ENCODE measurements around the gene XDH.

Gene XDH

DNA sequence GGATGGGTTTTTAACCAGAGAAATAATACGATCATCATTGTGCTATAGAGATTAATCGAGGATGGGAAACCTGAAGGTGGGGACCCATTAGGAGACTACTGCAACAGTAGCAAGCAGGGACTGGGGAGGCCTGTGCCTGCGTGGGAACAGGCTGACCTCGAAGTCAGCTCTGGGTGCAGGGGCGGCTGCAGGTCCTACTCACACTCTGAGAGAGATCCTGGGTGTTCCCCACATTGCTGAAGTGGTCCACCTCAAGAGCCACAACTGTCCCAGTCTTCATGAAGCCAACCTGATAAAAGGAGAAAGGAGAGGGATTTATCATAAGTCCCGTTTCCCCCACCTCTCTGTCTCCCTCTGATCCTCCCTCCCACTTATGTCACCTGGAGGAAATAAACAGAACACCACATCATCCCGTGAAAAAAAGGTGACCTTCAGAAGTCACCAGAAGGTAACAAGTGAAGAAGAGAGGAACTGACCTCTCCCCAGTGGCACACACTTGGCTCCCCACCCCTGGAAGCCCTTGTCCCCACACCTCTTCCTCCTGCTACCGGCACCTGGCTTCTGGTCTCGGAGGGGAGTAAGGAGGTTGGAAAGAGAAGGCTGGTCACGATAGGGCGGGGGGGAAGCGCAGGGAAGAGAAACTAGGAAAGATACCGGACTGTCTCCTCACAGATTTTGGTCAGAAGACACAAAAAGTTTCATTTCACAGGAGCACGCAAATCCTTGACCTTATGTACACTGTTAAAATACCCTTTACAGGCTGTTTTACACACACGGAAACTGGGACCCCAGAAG is 50.4 kb downstream of the XDH start:
- DNase-seq: no peak

GRCh38 chr2:31362581-31362980 is 52.0 kb downstream of the XDH start:
- no peak for DNase-seq

- no peak for DNase-seq
Measured at GRCh38 chr2:31359229-31359628, 55.3 kb downstream of the XDH start.

- DNase-seq: no peak
Measured at GRCh38 chr2:31354837-31355236, 59.7 kb downstream of the XDH start.

GRCh38 chr2:31353179-31353578 is 61.4 kb downstream of the XDH start:
- no peak for DNase-seq

DNA sequence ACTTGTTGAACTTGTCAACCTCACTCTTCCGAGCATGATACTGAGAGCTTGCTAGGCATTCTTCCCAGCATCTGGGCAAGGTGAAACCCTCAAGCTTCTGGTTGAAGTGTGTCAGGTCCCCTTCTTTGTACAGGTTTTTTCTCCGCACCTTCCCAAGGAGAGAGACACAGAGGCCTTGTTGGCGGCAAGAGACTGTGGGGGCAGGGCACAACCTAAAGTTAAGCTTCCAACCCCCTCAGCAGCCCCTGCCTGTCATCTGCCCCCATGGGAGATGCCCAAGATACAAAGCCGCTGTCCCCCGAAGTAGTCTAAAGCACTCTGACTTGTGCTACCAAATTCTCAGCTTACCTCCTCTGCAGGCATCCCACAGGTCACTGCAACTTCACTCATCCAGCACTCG is 64.9 kb downstream of the XDH start:
- DNase-seq: no peak

- DNase-seq: no peak
Measured at GRCh38 chr2:31349160-31349559, 65.4 kb downstream of the XDH start.

DNA sequence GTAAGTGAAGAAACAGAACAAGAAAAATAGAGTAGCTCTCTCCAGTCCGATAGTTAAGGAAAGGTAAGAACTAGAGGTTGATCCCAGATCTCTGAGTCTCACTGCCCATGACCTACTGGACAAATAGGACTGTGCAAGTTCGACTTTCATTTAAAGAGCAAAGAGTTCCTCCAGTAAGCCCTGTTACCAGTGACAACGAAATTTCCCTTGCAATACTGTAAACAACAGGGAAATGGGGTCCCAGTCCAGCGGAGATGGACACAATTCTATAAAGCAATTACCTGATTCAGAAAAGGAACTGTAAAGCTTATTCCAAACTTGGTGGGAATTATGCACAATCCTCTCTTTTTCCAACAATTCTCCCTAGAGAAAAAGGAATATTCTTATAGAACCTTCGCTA is 65.9 kb downstream of the XDH start:
- DNase-seq: no peak

DNA sequence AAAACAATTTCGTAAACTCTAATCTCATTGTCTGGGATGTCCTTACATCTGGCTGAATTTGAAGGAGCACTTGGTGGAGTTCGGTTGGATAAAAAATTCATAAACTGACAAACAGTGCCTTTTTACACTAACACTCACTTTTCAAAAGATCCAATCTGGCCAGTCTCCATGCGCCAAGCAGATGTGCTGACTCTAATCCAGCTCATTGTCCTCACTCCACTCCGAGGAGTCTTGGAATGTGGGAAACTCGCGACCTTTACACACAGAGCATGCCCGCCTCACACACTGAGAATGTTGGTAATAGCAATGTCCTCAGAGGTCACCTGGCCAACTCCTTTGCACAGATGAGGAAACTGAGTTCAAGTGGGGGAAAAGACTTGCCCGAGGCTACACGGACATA is 66.8 kb downstream of the XDH start:
- DNase-seq: no peak

- no peak for DNase-seq
Measured at GRCh38 chr2:31347319-31347718, 67.2 kb downstream of the XDH start.

GRCh38 chr2:31344447-31344846 is 70.1 kb downstream of the XDH start:
- DNase-seq: no peak

DNA sequence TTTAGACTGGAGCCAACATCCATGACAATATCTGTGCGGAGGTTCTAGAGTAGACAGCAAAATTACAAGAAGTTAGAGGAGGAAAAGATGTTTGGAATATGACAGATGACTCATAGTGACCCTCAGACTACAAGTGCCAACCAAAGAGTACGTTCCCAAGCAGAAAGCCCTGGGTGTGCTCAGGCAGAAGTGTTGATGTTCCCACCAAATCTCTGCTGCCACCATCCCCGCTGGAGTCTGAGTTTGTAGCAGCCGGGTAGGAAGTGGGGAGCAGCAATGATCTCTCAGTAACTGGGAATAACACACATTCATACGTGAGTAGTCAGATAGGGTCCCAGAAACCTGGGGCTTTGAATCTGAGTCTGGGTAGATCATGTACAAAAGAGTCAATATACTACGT is 73.2 kb downstream of the XDH start:
- no peak for DNase-seq

GRCh38 chr2:31339696-31340095 is 74.8 kb downstream of the XDH start:
- no peak for DNase-seq

DNA sequence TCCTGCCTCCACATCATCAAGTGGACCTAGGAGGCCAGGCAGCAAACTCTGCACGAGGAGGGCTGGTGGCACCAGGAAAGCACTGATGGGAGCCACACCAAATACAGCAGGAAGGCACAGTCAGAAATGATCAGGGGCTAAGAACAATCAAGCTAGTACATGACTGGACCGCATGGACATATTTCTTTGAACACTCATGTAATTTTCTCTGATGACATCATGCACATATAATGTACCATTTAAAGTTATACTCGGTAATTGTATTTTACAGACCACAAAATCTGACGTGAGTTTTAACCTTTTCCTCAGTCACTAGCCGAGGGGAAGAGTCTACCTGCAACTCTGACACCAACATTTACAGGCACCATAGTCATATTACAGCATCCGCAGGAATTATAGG is 76.7 kb downstream of the XDH start:
- no peak for DNase-seq

GRCh38 chr2:31337197-31337596 is 77.3 kb downstream of the XDH start:
- no peak for DNase-seq

DNA sequence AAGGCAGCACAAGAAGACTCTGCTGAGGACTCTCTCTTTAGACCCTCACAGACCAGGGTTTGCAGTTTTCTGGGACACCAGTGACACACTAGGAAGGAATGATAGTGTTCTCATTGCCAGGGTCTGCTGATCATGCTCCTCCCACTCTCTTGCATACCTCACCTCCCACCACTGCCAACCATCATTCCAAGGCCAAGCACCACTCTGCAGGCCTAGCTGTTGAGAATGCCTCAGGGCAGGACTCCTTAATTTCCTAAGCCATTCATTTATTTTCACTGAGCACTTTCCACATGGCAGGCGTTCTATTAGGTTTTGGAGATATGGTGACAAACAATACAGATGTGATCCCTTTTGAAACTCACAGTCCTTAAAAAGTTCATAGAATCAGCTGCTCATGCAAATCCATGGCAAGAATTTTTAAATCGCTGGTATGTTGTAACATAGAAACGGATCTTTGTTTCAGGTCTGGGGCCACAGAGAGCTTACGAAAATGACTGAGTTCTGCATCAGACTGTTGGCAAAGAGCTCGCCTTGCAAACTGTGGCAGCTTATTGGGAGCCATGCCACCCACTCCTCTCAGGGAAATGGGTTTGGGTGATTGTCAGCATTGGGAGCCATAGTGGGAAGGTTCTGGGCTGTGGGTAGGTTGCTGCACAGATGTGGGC is 78.5 kb downstream of the XDH start:
- no peak for DNase-seq

DNA sequence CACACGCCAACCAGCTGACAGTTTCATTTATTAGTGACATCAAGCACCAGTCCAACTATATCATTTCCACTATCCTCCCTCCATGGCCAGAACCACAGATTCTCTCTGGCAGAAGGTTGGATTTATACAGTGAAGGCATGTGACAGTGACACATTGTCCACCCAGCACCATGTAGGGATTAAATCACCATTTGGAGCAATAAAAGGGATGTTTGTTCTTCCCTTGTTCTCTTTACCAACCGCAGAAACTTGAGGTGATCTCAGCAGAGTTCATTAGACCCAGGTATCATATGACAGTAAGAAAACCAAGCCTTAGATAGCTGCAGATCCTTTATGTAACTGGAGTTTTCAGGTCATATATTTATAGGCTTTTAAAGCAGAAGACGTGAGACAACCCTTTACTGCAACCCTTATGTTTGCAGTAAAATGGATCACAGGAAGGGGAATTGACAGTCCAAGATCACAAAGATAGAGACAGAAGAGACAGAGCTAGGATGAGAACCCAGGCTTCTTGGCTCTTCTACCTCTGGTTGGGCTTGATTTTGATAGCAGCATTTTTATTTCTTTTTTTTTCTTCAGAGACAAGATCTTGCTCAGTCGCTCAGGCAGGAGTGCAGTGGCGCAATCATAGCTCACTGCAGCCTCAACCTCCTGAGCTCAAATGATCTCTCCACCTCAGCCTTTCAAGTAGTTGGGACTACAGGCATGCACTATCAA is 80.1 kb downstream of the XDH start:
- DNase-seq: no peak

- DNase-seq: no peak
Measured at GRCh38 chr2:31333527-31334183, 80.9 kb downstream of the XDH start.

DNA sequence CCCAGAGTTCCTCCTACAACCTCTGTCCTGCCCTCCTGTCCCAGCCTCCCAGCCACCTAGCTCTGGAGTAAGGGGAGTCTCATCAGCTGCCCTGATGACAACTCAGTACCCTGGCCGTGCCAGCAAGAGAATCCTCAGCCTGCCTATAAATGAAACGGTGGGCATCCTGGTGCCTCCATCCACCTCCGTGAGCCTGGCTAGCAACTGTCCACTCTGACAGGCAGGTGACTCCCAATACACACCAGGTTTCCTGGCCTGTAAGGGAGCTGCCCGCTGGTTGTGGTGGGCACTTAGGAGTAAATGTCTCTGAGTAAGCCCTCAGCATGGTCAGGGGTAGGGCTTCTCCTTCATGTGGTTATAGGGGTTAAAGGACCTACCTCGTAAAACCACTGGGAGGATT is 81.5 kb downstream of the XDH start:
- DNase-seq: no peak

- no peak for DNase-seq
Measured at GRCh38 chr2:31332521-31332920, 82.0 kb downstream of the XDH start.

GRCh38 chr2:31331156-31331555 is 83.4 kb downstream of the XDH start:
- DNase-seq: no peak

DNA sequence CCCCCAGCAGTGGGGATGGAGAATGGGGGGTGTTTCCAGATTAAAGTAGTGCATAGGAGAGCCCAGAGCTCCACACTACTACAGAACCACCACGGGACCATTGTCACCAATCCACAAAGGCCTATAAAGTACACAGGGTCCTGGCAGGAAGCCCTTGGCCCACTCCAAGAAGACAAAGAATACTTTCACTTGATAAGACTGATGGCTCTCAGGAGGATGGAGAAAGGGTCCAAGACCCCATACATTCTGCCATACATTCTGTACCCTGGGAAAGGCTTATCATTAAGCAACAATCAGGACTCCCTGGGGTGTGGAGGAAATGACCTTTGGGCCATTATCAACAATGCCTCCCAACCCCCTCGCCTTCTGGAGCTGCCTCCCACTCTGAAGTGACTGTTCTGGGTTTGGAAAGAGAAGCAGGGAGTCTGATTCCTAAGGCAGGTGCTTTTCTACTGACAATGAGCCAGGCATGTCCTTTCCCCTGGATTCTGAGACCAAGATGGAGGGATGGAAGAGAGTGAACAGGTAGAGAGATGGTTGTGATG is 85.4 kb downstream of the XDH start:
- no peak for DNase-seq

- DNase-seq: no peak
Measured at GRCh38 chr2:31328026-31328425, 86.5 kb downstream of the XDH start.

Measured in NCI-H1048 (cell line).